Right lobe of liver (tissue), 6 donors: ENCODE data around the gene RIPOR3. TPM values are rescaled to one million over a fixed set of nuclear protein-coding genes. Genes with fewer than 3 reads are reported as not detected.

ENCODE experiments used
- ATAC-seq, 4 donors: fragments of 200-7000 bp; cut with Tn5 transposase; one replicate each; pipeline ENCODE4 v1.9.1; 2020; ENCODE audit warnings: mild to moderate bottlenecking in 4 of 4, moderate library complexity in 4 of 4
- DNase-seq, 3 donors: peaks; one replicate each; pipeline ENCODE4 v3.0.0-alpha.2; 2020
- H3K27ac ChIP-seq, 3 donors: fragments of 200-600 bp; one replicate each; pipeline ENCODE4 v1.8.0; 2022
- H3K27me3 ChIP-seq, 2 donors: fragments of 200-600 bp; one replicate each; pipeline ENCODE4 v1.8.0; 2022
- H3K36me3 ChIP-seq, 4 donors: fragments of 200-600 bp; sonication (generic) in 1 of 4; one replicate each; pipeline versions ENCODE4 v1.5.1 to v1.8.0; 2017 to 2022; ENCODE audit warnings: control low read depth in 1 of 4
- H3K4me1 ChIP-seq, 4 donors: fragments of 200-600 bp; sonication (generic) in 1 of 4; one replicate each; pipeline versions ENCODE4 v1.5.1 to v1.8.0; 2017 to 2022; ENCODE audit warnings: control low read depth in 1 of 4
- H3K4me3 ChIP-seq, 3 donors: fragments of 200-600 bp; one replicate each; pipeline ENCODE4 v1.8.0; 2022
- H3K9me3 ChIP-seq, 4 donors: fragments of 200-600 bp; sonication (generic) in 1 of 4; one replicate each; pipeline versions ENCODE4 v1.5.1 to v1.8.0; 2017 to 2022; ENCODE audit warnings: control low read depth in 1 of 4
- CTCF ChIP-seq, 4 donors: fragments of 200-600 bp in 3 of 4; fragments of 450-650 bp in 1 of 4; IDR thresholded peaks; one replicate each; pipeline versions ENCODE4 v1.5.1 to v1.8.0; 2016 to 2022; ENCODE audit warnings: antibody characterized with exemption in 4 of 4, mild to moderate bottlenecking in 2 of 4
- POLR2A ChIP-seq: fragments of 450-650 bp; IDR thresholded peaks from one replicate; pipeline ENCODE4 v1.6.1; 2017; ENCODE audit warnings: antibody characterized with exemption, mild to moderate bottlenecking
- WGBS: methylation state at CpG from one replicate; pipeline ENCODE4 v1.1.6; 2018; ENCODE audit warnings: low coverage, low lambda C conversion rate; ENCODE audit not compliant: insufficient coverage; ENCODE audit errors: missing lambda C conversion rate; 5-methylcytosine and 5-hydroxymethylcytosine counted together
- intact Hi-C, 2 donors: fragments of 100-400 bp; cut with DNase I; formaldehyde crosslinking; loops; one replicate each; pipeline versions ENCODE4 v1.11.2 to v1.14.1; 2022
- total RNA-seq, 6 experiments: library from RNA; depleted of rRNA in 2 of 6; stranded (reverse); fragments of >200 nt in 2 of 6; fragmentation: NEBNext Ultra II Directional in 3 of 6; extraction: Animal tissue kit (Norgen Biotek cat#: 25700) in 3 of 6; gene quantifications; one replicate each; pipeline versions ENCODE4 v1.1.0 to v1.2.4, GENCODE V29; 2016 to 2023
- donor health status: DM: no; HTN: yes; CAD: no.
- donor health status: DM: no; HTN: no; CAD: no.
- donor health status: DM: no; HTN: no; CAD: no.
- donor health status: DM: no; HTN: yes; CAD: no.
- donor health status: DM: no; HTN: yes; CAD: no.

RIPOR3 gene
- total RNA-seq, 6 experiments from 2014 or later = 4.8 to 13.8 (median 8.9) TPM

GRCh38 chr20:50607436-50607835, 83.9 kb downstream of the RIPOR3 start:
- Histone ChIP-seq H3K27ac (no peak overlapping the region), H3K36me3 (no peaks in the 10 kb centered on the region), H3K27me3 (no peaks in the 10 kb centered on the region), H3K4me1 (peaks cover 0 to 16% (median 4%) of the 10 kb centered on the region in 4 donors), H3K9me3 (no peaks in the 10 kb centered on the region), H3K4me3 (no peak overlapping the region)
- DNase-seq (no peak), ATAC-seq (no peak)
- intact Hi-C loops = no loop called here
- TF ChIP-seq POLR2A (no peak), CTCF (IDR thresholded peaks at IDR 0.05) (no peak)
- WGBS = no CpG with 5 or more reads among the region's 9 CpGs

GRCh38 chr20:50605136-50605535, 86.2 kb downstream of the RIPOR3 start:
- TF ChIP-seq CTCF (IDR thresholded peaks at IDR 0.05) (no peak), POLR2A (no peak)
- Histone ChIP-seq H3K36me3 (no peaks in the 10 kb centered on the region), H3K9me3 (no peaks in the 10 kb centered on the region), H3K4me3 (no peak overlapping the region), H3K27me3 (no peaks in the 10 kb centered on the region), H3K4me1 (no peaks in the 10 kb centered on the region), H3K27ac (no peak overlapping the region)
- intact Hi-C loops = no loop called here
- 93% methylated on average over 5 of the region's 5 CpGs for WGBS
- ATAC-seq (no peak), DNase-seq (no peak)

- Histone ChIP-seq H3K27me3 (no peaks in the 10 kb centered on the region), H3K4me1 (peaks cover 0 to 3% (median 1%) of the 10 kb centered on the region in 4 donors), H3K27ac (no peak overlapping the region), H3K9me3 (no peaks in the 10 kb centered on the region), H3K4me3 (no peak overlapping the region), H3K36me3 (no peaks in the 10 kb centered on the region)
- TF ChIP-seq CTCF (IDR thresholded peaks at IDR 0.05) = no peak
- intact Hi-C loops = no loop called here
- WGBS = no CpG with 5 or more reads among the region's 12 CpGs
- no peak for DNase-seq
- ATAC-seq = no peak
Observed at GRCh38 chr20:50604451-50604850, 86.9 kb downstream of the RIPOR3 start.

GRCh38 chr20:50602432-50603088, 88.8 kb downstream of the RIPOR3 start:
- TF ChIP-seq CTCF (IDR thresholded peaks at IDR 0.05) (no peak), POLR2A (no peak)
- Histone ChIP-seq H3K27ac (no peak overlapping the region), H3K4me3 (no peak overlapping the region), H3K27me3 (no peaks in the 10 kb centered on the region), H3K9me3 (no peaks in the 10 kb centered on the region), H3K36me3 (no peaks in the 10 kb centered on the region), H3K4me1 (peaks cover 0 to 6% (median 2%) of the 10 kb centered on the region in 4 donors)
- peak in 2 of 4 donors; percentile 6 to 9 for ATAC-seq
- intact Hi-C loops = no loop called here
- 93% methylated on average over 5 of the region's 15 CpGs for WGBS
- DNase-seq = no peak
